Activated CD4-positive, alpha-beta memory T cell treated with anti-CD3 and anti-CD28 coated beads for 36 hours (primary cell): ENCODE measurements around the gene EFNB3. TPM values are rescaled to one million over a fixed set of nuclear protein-coding genes. Genes with fewer than 3 reads are reported as not detected.

Experiments used
- CTCF ChIA-PET: fragments of 350-600 bp; sonication (Branson Sonifier 250); formaldehyde crosslinking; loops from one replicate; lab custom pipeline; 2021; ENCODE audit warnings: antibody characterized with exemption, inconsistent platforms; lab: Charles Lee
- POLR2A ChIA-PET: fragments of 350-600 bp; sonication (Branson Sonifier 250); formaldehyde crosslinking; loops from one replicate; lab custom pipeline; 2021; ENCODE audit warnings: antibody characterized with exemption; lab: Charles Lee
- DNase-seq: peaks from one replicate; pipeline ENCODE4 v3.0.0-alpha.2; 2020
- H3K27ac Mint-ChIP-seq: one replicate; pipeline ENCODE4 v1.8.0; 2021; ENCODE audit warnings: mixed read lengths
- H3K27me3 Mint-ChIP-seq: one replicate; pipeline ENCODE4 v1.8.0; 2021; ENCODE audit warnings: mixed read lengths
- H3K36me3 Mint-ChIP-seq: one replicate; pipeline ENCODE4 v1.8.0; 2021; ENCODE audit warnings: mixed read lengths
- H3K4me1 Mint-ChIP-seq: one replicate; pipeline ENCODE4 v1.8.0; 2021; ENCODE audit warnings: low read depth, mixed read lengths
- H3K4me3 Mint-ChIP-seq: one replicate; pipeline ENCODE4 v1.8.0; 2021; ENCODE audit warnings: mild to moderate bottlenecking, mixed read lengths
- H3K9me3 Mint-ChIP-seq: one replicate; pipeline ENCODE4 v1.8.0; 2021; ENCODE audit warnings: mixed read lengths
- intact Hi-C: fragments of 100-400 bp; cut with micrococcal nuclease; formaldehyde crosslinking; loops from one replicate; pipeline ENCODE4 v1.15.1; 2023
- total RNA-seq, 2 experiments: library from RNA; stranded (reverse); gene quantifications; one replicate each; pipeline ENCODE4 v1.2.3, GENCODE V29; 2021

EFNB3 gene
- total RNA-seq, 2 experiments from 2014 or later = not detected

DNA sequence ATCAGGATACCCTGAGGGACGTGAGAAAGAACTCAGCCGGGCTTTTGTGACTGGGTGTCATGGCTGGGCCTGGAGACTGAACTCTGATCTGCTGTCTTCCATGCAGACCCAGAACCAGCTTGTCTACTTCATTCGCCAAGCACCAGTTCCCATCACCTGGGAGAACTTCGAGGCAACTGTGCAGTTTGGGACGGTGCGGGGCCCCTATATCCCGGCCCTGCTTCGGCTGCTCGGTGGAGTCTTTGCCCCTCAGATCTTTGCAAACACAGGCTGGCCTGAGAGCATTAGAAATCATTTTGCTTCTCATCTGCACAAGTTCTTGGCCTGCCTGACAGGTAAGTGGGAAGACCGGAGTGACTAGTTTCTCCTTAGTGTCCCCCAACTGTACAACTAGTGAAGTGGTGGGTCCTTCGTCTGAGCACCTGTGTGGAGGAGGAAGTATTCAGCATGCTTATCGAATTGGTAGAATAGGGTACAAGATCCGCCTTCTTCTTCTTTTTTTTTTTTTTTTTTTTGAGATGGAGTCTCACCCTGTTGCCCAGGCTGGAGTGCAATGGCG lies 28.1 kb downstream of the EFNB3 start:
- H3K4me1 Mint-ChIP-seq = no peaks in the 10 kb centered on the region
- H3K4me3 Mint-ChIP-seq = no peak overlapping the region
- intact Hi-C loops = no loop called here
- no peaks in the 10 kb centered on the region for H3K36me3 Mint-ChIP-seq
- H3K27ac Mint-ChIP-seq = no peak overlapping the region
- no peaks in the 10 kb centered on the region for H3K9me3 Mint-ChIP-seq
- POLR2A ChIA-PET = no interaction called here
- CTCF ChIA-PET = no interaction called here
- peaks cover 1% of the 10 kb centered on the region for H3K27me3 Mint-ChIP-seq
- no peak for DNase-seq

GRCh38 chr17:7737601-7738000 lies 32.6 kb downstream of the EFNB3 start:
- Mint-ChIP-seq H3K27ac (no peak overlapping the region), H3K36me3 (no peaks in the 10 kb centered on the region), H3K4me3 (no peak overlapping the region), H3K27me3 (peaks cover 9% of the 10 kb centered on the region), H3K4me1 (no peaks in the 10 kb centered on the region), H3K9me3 (no peaks in the 10 kb centered on the region)
- no peak for DNase-seq
- CTCF ChIA-PET = no interaction called here
- POLR2A ChIA-PET = no interaction called here
- intact Hi-C loops = no loop called here

DNA sequence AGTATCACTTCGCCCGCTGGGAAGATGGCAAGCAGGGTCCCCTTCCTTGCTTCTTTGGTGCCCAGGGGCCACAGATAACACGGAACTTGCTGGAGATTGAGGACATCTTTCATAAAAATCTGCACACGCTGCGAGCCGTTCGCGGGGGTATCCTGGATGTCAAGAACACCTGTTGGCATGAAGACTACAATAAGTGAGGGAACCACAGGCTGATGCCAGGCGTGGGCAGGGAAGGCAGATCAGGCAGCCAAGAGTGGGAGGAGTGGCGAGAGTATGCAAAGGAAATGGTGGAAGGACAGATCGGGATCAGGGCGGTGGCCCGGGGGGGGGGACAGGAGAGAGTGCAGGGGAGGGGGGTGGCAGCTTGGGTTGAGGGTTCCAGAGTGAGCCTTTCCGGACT lies 34.7 kb downstream of the EFNB3 start:
- H3K36me3 Mint-ChIP-seq = no peaks in the 10 kb centered on the region
- ChIA-PET CTCF (no interaction called here), POLR2A (no interaction called here)
- no peaks in the 10 kb centered on the region for H3K4me1 Mint-ChIP-seq
- intact Hi-C loops = loop anchor here (5.0 to 10.0 kb wide), 2 partner anchors 115 to 318 kb away; partner anchors contain the start of genes CYB5D1, NAA38 and TMEM88
- no peak overlapping the region for H3K4me3 Mint-ChIP-seq
- no peaks in the 10 kb centered on the region for H3K9me3 Mint-ChIP-seq
- DNase-seq = no peak
- no peak overlapping the region for H3K27ac Mint-ChIP-seq
- H3K27me3 Mint-ChIP-seq = peaks cover 11% of the 10 kb centered on the region

GRCh38 chr17:7740481-7741001 lies 35.5 kb downstream of the EFNB3 start:
- intact Hi-C loops = loop anchor here (5.0 to 10.0 kb wide), 2 partner anchors 114 to 317 kb away; partner anchors contain the start of genes CYB5D1, NAA38 and TMEM88
- no peak for DNase-seq
- Mint-ChIP-seq H3K36me3 (no peaks in the 10 kb centered on the region), H3K27ac (no peak overlapping the region), H3K4me1 (no peaks in the 10 kb centered on the region), H3K9me3 (no peaks in the 10 kb centered on the region), H3K4me3 (no peak overlapping the region), H3K27me3 (peaks cover 11% of the 10 kb centered on the region)
- ChIA-PET POLR2A (no interaction called here), CTCF (no interaction called here)

- intact Hi-C loops = loop anchor here (2.0 to 10.0 kb wide), 4 partner anchors 80 to 315 kb away; partner anchors contain the start of genes CYB5D1, NAA38 and TMEM88
- no peak for DNase-seq
- no peak overlapping the region for H3K27ac Mint-ChIP-seq
- CTCF ChIA-PET = interaction anchor here (0.7 to 3.4 kb wide), 17 partner anchors 15 to 331 kb away, joined by 3 to 23 read pairs (median 6); partner anchors contain the start of gene KDM6B
- H3K27me3 Mint-ChIP-seq = peaks cover 11% of the 10 kb centered on the region
- no peaks in the 10 kb centered on the region for H3K36me3 Mint-ChIP-seq
- no peaks in the 10 kb centered on the region for H3K4me1 Mint-ChIP-seq
- POLR2A ChIA-PET = interaction anchor here (0.6 kb wide), 1 partner anchor 527 kb away, joined by 3 read pairs; no protein-coding TSS in a partner anchor
- no peaks in the 10 kb centered on the region for H3K9me3 Mint-ChIP-seq
- no peak overlapping the region for H3K4me3 Mint-ChIP-seq
Measured at GRCh38 chr17:7742729-7743128, 37.7 kb downstream of the EFNB3 start.

DNA sequence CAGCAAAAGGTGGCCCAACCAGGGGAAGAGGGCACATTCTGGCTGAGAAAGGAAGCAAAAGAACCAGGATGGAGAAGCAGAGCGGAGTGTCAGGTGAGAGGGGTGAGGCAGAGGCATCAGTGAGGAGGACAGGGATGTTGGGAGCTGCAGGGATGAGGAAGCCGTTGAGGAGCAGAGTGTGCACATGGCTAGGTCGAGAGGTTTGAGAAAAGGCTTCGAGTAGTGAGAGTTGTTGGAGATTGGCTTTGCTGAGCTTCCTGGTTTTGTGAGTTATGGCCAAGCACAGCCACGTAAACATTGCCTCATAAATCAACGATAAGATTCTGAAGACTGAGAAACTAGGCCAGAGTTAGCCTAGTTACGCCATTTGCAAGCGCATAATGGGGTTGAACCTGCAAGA lies 39.4 kb downstream of the EFNB3 start:
- Mint-ChIP-seq H3K9me3 (no peaks in the 10 kb centered on the region), H3K27me3 (peaks cover 11% of the 10 kb centered on the region), H3K4me3 (no peak overlapping the region), H3K36me3 (no peaks in the 10 kb centered on the region), H3K4me1 (no peaks in the 10 kb centered on the region), H3K27ac (no peak overlapping the region)
- no peak for DNase-seq
- ChIA-PET CTCF (interaction anchor here (0.7 to 3.4 kb wide), 20 partner anchors 9 to 313 kb away, joined by 3 to 23 read pairs (median 4); partner anchors contain the start of gene ATP1B2), POLR2A (no interaction called here)
- intact Hi-C loops = loop anchor here (5.0 to 10.0 kb wide), 2 partner anchors 110 to 313 kb away; partner anchors contain the start of genes CYB5D1, NAA38 and TMEM88

DNA sequence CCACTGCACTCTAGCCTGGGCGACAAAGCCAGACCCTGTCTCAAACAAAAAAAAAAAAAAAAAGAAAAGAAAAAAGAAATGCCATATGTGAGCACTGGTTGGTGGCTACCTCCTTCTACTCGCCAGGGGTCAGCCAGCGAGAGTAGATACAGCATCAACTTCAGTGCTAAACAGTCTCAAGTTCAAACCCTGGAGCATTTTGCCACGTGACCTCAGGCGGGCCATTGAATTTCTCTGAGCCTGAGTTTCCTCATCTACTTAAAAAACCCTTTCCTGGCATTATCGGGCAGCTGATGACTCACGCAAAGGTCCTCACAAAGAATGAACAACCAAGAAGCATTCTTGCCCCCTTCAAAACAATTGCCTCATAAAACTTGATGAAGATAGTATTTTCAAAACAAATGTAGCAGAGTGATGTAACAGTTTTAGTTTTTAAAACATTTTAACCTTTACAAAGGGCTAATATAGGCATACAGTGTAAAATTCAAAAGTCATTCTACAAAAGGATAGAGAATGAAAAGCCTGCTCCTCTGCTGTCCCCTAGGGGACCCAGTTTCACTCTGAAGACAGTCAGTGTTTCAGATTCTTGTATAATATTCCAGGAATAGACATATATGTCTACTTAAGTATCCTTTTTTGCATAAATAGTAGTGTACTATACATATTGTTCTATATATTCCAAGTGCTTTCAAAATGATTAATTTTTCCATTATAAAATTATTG lies 40.9 kb downstream of the EFNB3 start:
- ChIA-PET CTCF (interaction anchor here (1.5 kb wide), 1 partner anchor 244 kb away, joined by 4 read pairs; no protein-coding TSS in a partner anchor), POLR2A (no interaction called here)
- intact Hi-C loops = loop anchor here (10.0 kb wide), 1 partner anchor 109 kb away; the partner anchor contains the start of genes CYB5D1, NAA38 and TMEM88
- no peak for DNase-seq
- no peak overlapping the region for H3K27ac Mint-ChIP-seq
- no peaks in the 10 kb centered on the region for H3K9me3 Mint-ChIP-seq
- no peaks in the 10 kb centered on the region for H3K36me3 Mint-ChIP-seq
- peaks cover 3% of the 10 kb centered on the region for H3K27me3 Mint-ChIP-seq
- H3K4me1 Mint-ChIP-seq = no peaks in the 10 kb centered on the region
- H3K4me3 Mint-ChIP-seq = no peak overlapping the region

- ChIA-PET POLR2A (no interaction called here), CTCF (interaction anchor here (0.6 kb wide), 1 partner anchor 347 kb away, joined by 4 read pairs; no protein-coding TSS in a partner anchor)
- Mint-ChIP-seq H3K27me3 (peaks cover 2% of the 10 kb centered on the region), H3K4me1 (no peaks in the 10 kb centered on the region), H3K27ac (no peak overlapping the region), H3K4me3 (no peak overlapping the region), H3K36me3 (no peaks in the 10 kb centered on the region), H3K9me3 (no peaks in the 10 kb centered on the region)
- intact Hi-C loops = loop anchor here (10.0 kb wide), 1 partner anchor 107 kb away; the partner anchor contains the start of genes CYB5D1, NAA38 and TMEM88
- no peak for DNase-seq
Measured at GRCh38 chr17:7747635-7748071, 42.7 kb downstream of the EFNB3 start.

GRCh38 chr17:7748076-7748775 lies 43.2 kb downstream of the EFNB3 start:
- no peaks in the 10 kb centered on the region for H3K36me3 Mint-ChIP-seq
- no peak overlapping the region for H3K4me3 Mint-ChIP-seq
- H3K27me3 Mint-ChIP-seq = peaks cover 2% of the 10 kb centered on the region
- no peak for DNase-seq
- H3K9me3 Mint-ChIP-seq = no peaks in the 10 kb centered on the region
- no peak overlapping the region for H3K27ac Mint-ChIP-seq
- intact Hi-C loops = loop anchor here (10.0 kb wide), 1 partner anchor 107 kb away; the partner anchor contains the start of genes CYB5D1, NAA38 and TMEM88
- CTCF ChIA-PET = interaction anchor here (0.6 to 1.2 kb wide), 2 partner anchors 309 to 346 kb away, joined by 3 to 4 read pairs; no protein-coding TSS in a partner anchor
- POLR2A ChIA-PET = no interaction called here
- H3K4me1 Mint-ChIP-seq = no peaks in the 10 kb centered on the region

- ChIA-PET POLR2A (no interaction called here), CTCF (no interaction called here)
- intact Hi-C loops = no loop called here
- H3K4me3 Mint-ChIP-seq = no peak overlapping the region
- DNase-seq = no peak
- H3K4me1 Mint-ChIP-seq = no peaks in the 10 kb centered on the region
- H3K27me3 Mint-ChIP-seq = peaks cover 5% of the 10 kb centered on the region
- H3K27ac Mint-ChIP-seq = no peak overlapping the region
- H3K36me3 Mint-ChIP-seq = no peaks in the 10 kb centered on the region
- no peaks in the 10 kb centered on the region for H3K9me3 Mint-ChIP-seq
Measured at GRCh38 chr17:7750321-7750821, 45.4 kb downstream of the EFNB3 start.

DNA sequence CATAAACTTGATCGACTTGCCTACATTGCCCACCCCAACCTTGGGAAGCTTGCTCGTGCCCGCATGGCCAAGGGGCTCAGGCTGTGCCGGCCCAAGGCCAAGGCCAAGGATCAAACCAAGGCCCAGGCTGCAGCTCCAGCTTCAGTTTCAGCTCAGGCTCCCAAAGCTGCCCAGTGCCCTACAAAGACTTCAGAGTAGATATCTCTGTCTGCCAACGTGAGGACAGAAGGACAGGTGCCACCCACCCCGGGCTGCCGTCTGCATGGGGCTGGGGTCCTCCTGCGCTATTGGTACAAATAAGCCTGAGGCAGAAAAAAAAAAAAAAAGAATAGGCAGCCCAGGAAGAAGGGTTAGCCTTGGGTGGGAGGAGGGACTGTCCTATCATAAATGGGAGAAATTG lies 49.7 kb downstream of the EFNB3 start:
- Mint-ChIP-seq H3K4me1 (no peaks in the 10 kb centered on the region), H3K4me3 (no peak overlapping the region), H3K9me3 (no peaks in the 10 kb centered on the region), H3K27ac (no peak overlapping the region), H3K36me3 (no peaks in the 10 kb centered on the region), H3K27me3 (peaks cover 5% of the 10 kb centered on the region)
- ChIA-PET POLR2A (no interaction called here), CTCF (no interaction called here)
- intact Hi-C loops = no loop called here
- DNase-seq = no peak
